GM12878 (cell line): ENCODE results near the gene DAGLA. TPM values are rescaled to one million over a fixed set of nuclear protein-coding genes. Genes with fewer than 3 reads are reported as not detected.

ENCODE experiments used
- ATAC-seq: fragments of 200-7000 bp; cut with Tn5 transposase; 3 replicates; pipeline ENCODE4 v1.9.1; 2020; ENCODE audit warnings: mild to moderate bottlenecking, moderate library complexity
- BruUV-seq: library from RNA; stranded (reverse); fragments of 400-500 nt; replicated peaks from 2 replicates; lab custom pipeline; 2021; lab: Mats Ljungman, UMichigan
- CTCF ChIA-PET: fragments of 300-600 bp; sonication (Branson Sonifier 250); formaldehyde crosslinking; extraction: SDS; loops from one replicate; lab custom pipeline; 2021; ENCODE audit warnings: inconsistent platforms; lab: Yijun Ruan, JAX
- POLR2A ChIA-PET: fragments of 350-600 bp; formaldehyde crosslinking; extraction: SDS; loops from one replicate; lab custom pipeline; 2021; ENCODE audit warnings: inconsistent platforms; lab: Charles Lee
- RAD21 ChIA-PET: fragments of 300-600 bp; sonication (Branson Sonifier 250); formaldehyde crosslinking; loops from one replicate; lab custom pipeline; 2023; ENCODE audit warnings: antibody characterized with exemption; ENCODE audit not compliant: unreplicated experiment; lab: Charles Lee
- SMC1A ChIA-PET: fragments of 300-600 bp; sonication (Branson Sonifier 250); formaldehyde crosslinking; loops from one replicate; lab custom pipeline; 2023; ENCODE audit not compliant: unreplicated experiment, uncharacterized antibody; lab: Charles Lee
- DNase-seq: peaks from one replicate; pipeline ENCODE4 v3.0.0-alpha.2; 2011; ENCODE audit warnings: low read depth, low spot score
- FAIRE-seq: peaks from 3 replicates; lab custom pipeline; 2011; peaks lifted over from hg19 to GRCh38; lab: Jason Lieb, UNC
- H2AFZ ChIP-seq: 2 replicates; pipeline ENCODE4 v1.6.0; 2011; ENCODE audit warnings: low read depth, low read length, control low read depth; ENCODE audit not compliant: control insufficient read depth
- H3K27ac ChIP-seq: 2 replicates; pipeline ENCODE4 v1.5.1; 2011; ENCODE audit warnings: control low read depth; ENCODE audit not compliant: control insufficient read depth, insufficient read depth
- H3K27me3 ChIP-seq, 2 experiments: replicated peaks in 1 of 2; 2 replicates each; pipeline versions ENCODE4 v1.6.0 to v1.6.1; 2011; ENCODE audit warnings: low read length in 1 of 2; ENCODE audit not compliant: control insufficient read depth in 2 of 2, insufficient read depth in 2 of 2
- H3K36me3 ChIP-seq, 2 experiments: 2 replicates each; pipeline ENCODE4 v1.5.1; 2011; ENCODE audit warnings: low read length in 1 of 2; ENCODE audit not compliant: control insufficient read depth in 2 of 2, insufficient read depth in 2 of 2
- H3K4me1 ChIP-seq: 2 replicates; pipeline ENCODE4 v1.6.1; 2011; ENCODE audit warnings: mild to moderate bottlenecking, low read length, moderate library complexity, mixed read lengths; ENCODE audit not compliant: control insufficient read depth, insufficient read depth
- H3K4me2 ChIP-seq: 2 replicates; pipeline ENCODE4 v1.6.0; 2011; ENCODE audit warnings: control low read depth; ENCODE audit not compliant: control insufficient read depth, insufficient read depth
- H3K4me3 ChIP-seq: fragments of 200-600 bp; sonication (generic); 2 replicates; pipeline ENCODE4 v1.5.1; 2016
- H3K79me2 ChIP-seq: 2 replicates; pipeline ENCODE4 v1.6.0; 2011; ENCODE audit warnings: low read length; ENCODE audit not compliant: control insufficient read depth, insufficient read depth
- H3K9ac ChIP-seq: 2 replicates; pipeline ENCODE4 v1.8.0; 2011; ENCODE audit warnings: low read length, control low read depth, mixed read lengths; ENCODE audit not compliant: control insufficient read depth, insufficient read depth
- H3K9me3 ChIP-seq: replicated peaks from 3 replicates; pipeline ENCODE4 v1.5.1; 2011; ENCODE audit warnings: mild to moderate bottlenecking, low read length; ENCODE audit not compliant: control insufficient read depth, insufficient read depth
- H4K20me1 ChIP-seq: 2 replicates; pipeline ENCODE4 v1.6.0; 2011; ENCODE audit not compliant: control insufficient read depth, insufficient read depth
- CBX3 ChIP-seq: fragments of 200-600 bp; sonication (generic); IDR thresholded peaks from 2 replicates; pipeline ENCODE4 v1.6.1; 2016; ENCODE audit warnings: low read depth, borderline replicate concordance
- EED ChIP-seq: sonication (generic); IDR thresholded peaks from 2 replicates; pipeline ENCODE4 v1.6.1; 2016; ENCODE audit warnings: antibody characterized with exemption, low read depth
- EP300 ChIP-seq, 2 experiments: fragments of 150-350 bp in 1 of 2; IDR thresholded peaks; 2 replicates each; pipeline ENCODE4 v1.6.1; 2011 to 2012; ENCODE audit warnings: low read depth in 2 of 2, low read length in 2 of 2, borderline replicate concordance in 1 of 2, improper control_type of control experiment in 1 of 2, inconsistent platforms in 1 of 2; ENCODE audit not compliant: control insufficient read depth in 1 of 2
- EZH2 ChIP-seq: IDR thresholded peaks from 2 replicates; pipeline ENCODE4 v1.6.1; 2012; ENCODE audit warnings: low read depth, mild to moderate bottlenecking, control low read depth, inconsistent platforms, low read length, borderline replicate concordance; ENCODE audit not compliant: control insufficient read depth
- FOXK2 ChIP-seq: fragments of 450-650 bp; IDR thresholded peaks from 2 replicates; pipeline ENCODE4 v1.6.1; 2017; ENCODE audit warnings: mild to moderate bottlenecking, moderate library complexity
- GABPA ChIP-seq: IDR thresholded peaks from 2 replicates; pipeline ENCODE4 v1.6.1; 2014; ENCODE audit warnings: antibody characterized with exemption, low read depth, mild to moderate bottlenecking, inconsistent platforms
- GATAD2B ChIP-seq: fragments of 450-650 bp; conservative IDR thresholded peaks from 2 replicates; pipeline ENCODE4 v1.6.1; 2017; ENCODE audit warnings: low read depth, mild to moderate bottlenecking, moderate library complexity
- HDAC6 ChIP-seq: fragments of 200-600 bp; sonication (generic); IDR thresholded peaks from one replicate; pipeline ENCODE4 v1.8.0; 2017; ENCODE audit warnings: antibody characterized with exemption; ENCODE audit not compliant: unreplicated experiment
- JUNB ChIP-seq: IDR thresholded peaks from 2 replicates; pipeline ENCODE4 v1.6.1; 2016; ENCODE audit warnings: antibody characterized with exemption, mild to moderate bottlenecking
- KLF5 ChIP-seq: fragments of 450-650 bp; IDR thresholded peaks from 2 replicates; pipeline ENCODE4 v1.6.1; 2014; ENCODE audit warnings: mild to moderate bottlenecking; ENCODE audit not compliant: partially characterized antibody
- LARP7 ChIP-seq: fragments of 450-650 bp; IDR thresholded peaks from 2 replicates; pipeline ENCODE4 v1.6.1; 2017; ENCODE audit warnings: mild to moderate bottlenecking
- NBN ChIP-seq: fragments of 450-650 bp; IDR thresholded peaks from 2 replicates; pipeline ENCODE4 v1.6.1; 2016
- NRF1 ChIP-seq: conservative IDR thresholded peaks from 2 replicates; pipeline ENCODE4 v1.6.1; 2011; ENCODE audit warnings: mild to moderate bottlenecking, low read depth, low read length, improper control_type of control experiment
- PAX8 ChIP-seq: fragments of 450-650 bp; IDR thresholded peaks from 2 replicates; pipeline ENCODE4 v1.6.1; 2017; ENCODE audit warnings: mild to moderate bottlenecking, moderate library complexity
- PKNOX1 ChIP-seq: fragments of 450-650 bp; IDR thresholded peaks from 2 replicates; pipeline ENCODE4 v1.6.1; 2016; ENCODE audit warnings: mild to moderate bottlenecking
- PML ChIP-seq: IDR thresholded peaks from 2 replicates; pipeline ENCODE4 v1.6.1; 2012; ENCODE audit warnings: low read length, inconsistent platforms
- SMARCA5 ChIP-seq: fragments of 450-650 bp; IDR thresholded peaks from 2 replicates; pipeline ENCODE4 v1.6.1; 2017; ENCODE audit warnings: mild to moderate bottlenecking
- SMC3 ChIP-seq: IDR thresholded peaks from 2 replicates; pipeline ENCODE4 v1.6.1; 2011; ENCODE audit warnings: low read length, improper control_type of control experiment, borderline replicate concordance
- TCF12 ChIP-seq: IDR thresholded peaks from 2 replicates; pipeline ENCODE4 v1.6.1; 2011; ENCODE audit warnings: low read depth, mild to moderate bottlenecking, low read length
- TCF7 ChIP-seq: IDR thresholded peaks from 2 replicates; pipeline ENCODE4 v1.6.1; 2014; ENCODE audit warnings: antibody characterized with exemption, borderline replicate concordance
- ZBTB11 ChIP-seq: fragments of 450-650 bp; formaldehyde crosslinking; IDR thresholded peaks from 2 replicates; pipeline ENCODE4 v1.5.0; 2022; ENCODE audit warnings: mild to moderate bottlenecking, missing genetic modification characterization
- ZZZ3 ChIP-seq: IDR thresholded peaks from 2 replicates; pipeline ENCODE4 v1.6.1; 2011; ENCODE audit warnings: low read depth; ENCODE audit not compliant: control insufficient read depth, insufficient read length
- WGBS: methylation state at CpG from one replicate; pipeline ENCODE4 v1.1.6; 2016; ENCODE audit warnings: low lambda C conversion rate; ENCODE audit not compliant: insufficient replicate concordance, insufficient coverage; ENCODE audit errors: missing lambda C conversion rate; 5-methylcytosine and 5-hydroxymethylcytosine counted together
- in situ Hi-C: fragments of 300-500 bp; cut with MboI; formaldehyde crosslinking; loops from 9 replicates; pipeline ENCODE4 v1.14.3; 2018; ENCODE audit warnings: mixed read lengths
- intact Hi-C: fragments of 100-400 bp; cut with micrococcal nuclease; formaldehyde crosslinking; loops from one replicate; pipeline ENCODE4 v1.14.2; 2022; ENCODE audit not compliant: unreplicated experiment
- polyA plus RNA-seq, 11 experiments: library from polyadenylated mRNA; depleted of rRNA in 4 of 11; unstranded in 6 of 11; stranded (reverse) in 5 of 11; fragments of >200 nt; fragmentation: Nextera tagmentation in 4 of 11; fragmentation: Illumina TruSeq in 1 of 11; extraction: Ambion mirVana in 4 of 11; extraction: Trizol in 1 of 11; gene quantifications; 1 replicate in 1 of 11; 2 replicates in 10 of 11; pipeline versions ENCODE4 v1.2.1 to v1.2.3, GENCODE V29; 2011 to 2016; ENCODE audit warnings: inconsistent platforms in 2 of 11, missing spikeins in 2 of 11, low read depth in 1 of 11
- total RNA-seq, 4 experiments: library from RNA; depleted of rRNA in 3 of 4; stranded (reverse); fragments of >200 nt in 3 of 4; fragmentation: Illumina TruSeq in 1 of 4; extraction: Trizol in 1 of 4; gene quantifications; 2 replicates each; pipeline versions ENCODE4 v1.2.1 to v1.2.3, GENCODE V29; 2013 to 2021

The DAGLA gene
- total and polyA plus RNA-seq, 10 of the 15 experiments (the other 5 are each of a cell fraction or from before 2014, with no cell fraction given), result 0.05 TPM; not detected in 9

- TF ChIP-seq SMC3, result no peak
- no peak for TF ChIP-seq ZZZ3
- no peak for TF ChIP-seq LARP7
- TF ChIP-seq HDAC6, result no peak
- TF ChIP-seq PKNOX1, result no peak
- no peak for TF ChIP-seq SMARCA5
- TF ChIP-seq FOXK2, result no peak
- TF ChIP-seq EP300 (IDR thresholded peaks at IDR 0.05; ENCODE audit: borderline replicate concordance in 1 of 2, control insufficient read depth in 1 of 2, low read depth in 2 of 2, low read length in 2 of 2), result no peak
- no peak for TF ChIP-seq JUNB
- TF ChIP-seq EZH2, result no peak
These were observed 35.7 kb downstream of the DAGLA start (continued) for GRCh38 chr11:61715867-61716266.

GRCh38 chr11:61716478-61717285 is 36.5 kb downstream of the DAGLA start:
- DNase-seq (no peak), ATAC-seq (no peak), FAIRE-seq (no peak)
- Histone ChIP-seq H3K9me3 (no peaks in the 10 kb centered on the region), H3K4me1 (no peaks in the 10 kb centered on the region), H3K27me3 (peaks cover 2 to 3% of the 10 kb centered on the region in 2 experiments; a peak in 3 of 4 replicates), H2AFZ (no peak overlapping the region), H3K4me2 (no peak overlapping the region), H3K36me3 (no peaks in the 10 kb centered on the region), H3K4me3 (no peak overlapping the region), H3K9ac (no peak overlapping the region), H4K20me1 (no peaks in the 10 kb centered on the region), H3K27ac (no peak overlapping the region), H3K79me2 (no peaks in the 10 kb centered on the region)
- RAD21 ChIA-PET, result no interaction called here
- CTCF ChIA-PET, result no interaction called here
- POLR2A ChIA-PET, result no interaction called here
- in situ Hi-C loops, result no loop called here
- SMC1A ChIA-PET, result no interaction called here
- intact Hi-C loops, result no loop called here
- BruUV-seq, result no TSS peak
- WGBS, result 54% methylated on average over 13 of the region's 13 CpGs
- TF ChIP-seq CBX3 (no peak), KLF5 (no peak), TCF7 (no peak), ZBTB11 (no peak), PML (no peak), GATAD2B (no peak), EED (no peak), GABPA (no peak), TCF12 (no peak), NBN (no peak), PAX8 (no peak), NRF1 (no peak)
